HG03045 (cell line): Measurements from ENCODE around the gene JAK2.

Source experiments
- ATAC-seq: cut with Tn5 transposase; IDR thresholded peaks from one replicate; pipeline ENCODE4 v1.9.1; 2021; ENCODE audit warnings: mild to moderate bottlenecking, moderate library complexity; ENCODE audit not compliant: unreplicated experiment

The JAK2 gene

DNA sequence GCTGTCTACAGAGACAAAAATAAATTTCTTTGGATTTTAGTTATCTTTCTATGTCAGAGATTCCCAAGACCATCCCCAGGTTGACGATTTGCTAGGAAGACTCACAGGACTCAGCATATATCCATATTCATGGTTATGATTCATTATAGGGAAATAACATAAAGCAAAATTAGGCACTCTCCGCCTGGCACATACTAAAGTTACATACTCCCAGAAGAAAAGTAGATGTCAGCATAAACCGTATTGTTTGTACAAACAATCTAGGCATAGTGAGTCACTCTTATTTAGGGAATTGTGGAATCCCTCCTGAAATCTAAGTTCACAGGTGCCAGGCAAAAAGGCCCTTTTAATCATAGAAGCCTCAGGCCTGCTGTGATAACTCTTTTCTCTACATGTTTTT, 137.4 kb downstream of the JAK2 start:
- no peak for ATAC-seq

DNA sequence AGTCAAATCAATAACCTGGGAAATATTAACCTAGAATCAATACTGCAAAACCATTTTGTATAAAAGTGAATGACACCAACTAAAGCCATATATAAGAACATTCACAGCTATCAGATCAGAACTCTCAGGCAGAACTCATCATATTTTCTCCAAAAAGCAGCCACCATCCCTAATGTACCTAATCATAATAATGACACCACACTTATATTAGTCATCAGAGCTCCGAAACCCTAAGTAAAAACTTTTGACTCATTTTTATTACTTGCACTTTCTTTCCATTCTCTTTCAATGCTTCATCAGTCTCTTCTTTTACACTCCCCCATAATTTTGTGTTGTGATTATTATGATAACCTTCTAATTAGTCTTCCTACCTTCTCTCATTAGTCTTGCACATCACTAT, 155.1 kb downstream of the JAK2 start:
- ATAC-seq: no peak

DNA sequence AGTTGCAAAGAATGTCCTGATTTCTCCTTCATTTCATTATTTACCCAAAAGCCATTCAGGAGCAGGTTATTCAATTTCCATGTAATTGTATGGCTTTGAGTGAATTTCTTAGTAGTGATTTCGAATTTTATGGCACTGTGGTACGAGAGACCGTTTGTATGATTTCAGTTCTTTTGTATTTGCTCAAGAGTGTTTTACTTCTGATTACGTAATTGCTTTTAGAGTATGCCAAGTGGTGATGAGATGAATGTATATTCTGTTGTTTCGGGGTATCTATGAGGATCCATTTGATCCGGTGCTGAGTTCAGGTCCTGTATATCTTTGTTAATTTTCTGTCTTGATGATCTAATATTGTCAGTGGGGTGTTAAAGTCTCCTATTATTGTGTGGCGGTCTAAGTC, 159.1 kb downstream of the JAK2 start:
- no peak for ATAC-seq

DNA sequence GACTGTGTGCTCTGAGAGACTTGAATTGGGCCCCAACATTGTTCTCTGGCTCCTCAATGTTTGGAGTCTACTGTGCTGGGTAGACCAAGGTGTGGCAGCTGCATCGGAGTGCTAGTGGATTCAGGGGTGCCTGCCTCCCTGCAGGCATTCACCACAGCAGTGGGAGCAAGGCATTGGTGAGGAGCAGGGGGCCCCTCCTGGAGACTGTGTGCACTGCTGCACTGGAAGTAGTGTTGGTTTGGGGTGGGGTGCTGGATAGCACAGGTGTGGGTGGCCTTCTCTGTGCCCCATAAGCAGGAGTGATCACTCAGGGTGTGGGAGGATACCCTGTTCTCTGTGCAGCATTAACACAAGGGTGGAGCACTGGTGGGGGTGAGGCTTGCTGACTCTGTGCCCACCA, 161.2 kb downstream of the JAK2 start:
- ATAC-seq: no peak
